PC-9 (cell line): ENCODE measurements around the gene APLF.

ENCODE experiments used
- EZH2 ChIP-seq: fragments of 200-600 bp; sonication (generic); IDR thresholded peaks from 2 replicates; pipeline ENCODE4 v1.8.0; 2017; ENCODE audit warnings: antibody characterized with exemption, low read depth
- TF ChIP-seq, protein P1 (sequence below): fragments of 200-600 bp; sonication (generic); conservative IDR thresholded peaks from 2 replicates; pipeline ENCODE4 v1.6.1; 2017; ENCODE audit warnings: mixed run types, antibody characterized with exemption, mild to moderate bottlenecking, moderate library complexity

- TF ChIP-seq, protein P1, sequence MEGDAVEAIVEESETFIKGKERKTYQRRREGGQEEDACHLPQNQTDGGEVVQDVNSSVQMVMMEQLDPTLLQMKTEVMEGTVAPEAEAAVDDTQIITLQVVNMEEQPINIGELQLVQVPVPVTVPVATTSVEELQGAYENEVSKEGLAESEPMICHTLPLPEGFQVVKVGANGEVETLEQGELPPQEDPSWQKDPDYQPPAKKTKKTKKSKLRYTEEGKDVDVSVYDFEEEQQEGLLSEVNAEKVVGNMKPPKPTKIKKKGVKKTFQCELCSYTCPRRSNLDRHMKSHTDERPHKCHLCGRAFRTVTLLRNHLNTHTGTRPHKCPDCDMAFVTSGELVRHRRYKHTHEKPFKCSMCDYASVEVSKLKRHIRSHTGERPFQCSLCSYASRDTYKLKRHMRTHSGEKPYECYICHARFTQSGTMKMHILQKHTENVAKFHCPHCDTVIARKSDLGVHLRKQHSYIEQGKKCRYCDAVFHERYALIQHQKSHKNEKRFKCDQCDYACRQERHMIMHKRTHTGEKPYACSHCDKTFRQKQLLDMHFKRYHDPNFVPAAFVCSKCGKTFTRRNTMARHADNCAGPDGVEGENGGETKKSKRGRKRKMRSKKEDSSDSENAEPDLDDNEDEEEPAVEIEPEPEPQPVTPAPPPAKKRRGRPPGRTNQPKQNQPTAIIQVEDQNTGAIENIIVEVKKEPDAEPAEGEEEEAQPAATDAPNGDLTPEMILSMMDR: no peak
- TF ChIP-seq EZH2: no peak
These were observed 40.9 kb upstream of the APLF start for GRCh38 chr2:68426446-68426845.
